Measurements from ENCODE around the gene PIGN.
"Not testable (repeated sequence)": the region's sequence is repeated elsewhere in the genome, so short reads cannot be mapped to it uniquely, and the experiment has no call there.

Gene PIGN

GRCh38 chr18:62177271-62177670 lies 9.6 kb downstream of the PIGN start:
- DNase-seq (ENCODE audit: low spot score): no peak

GRCh38 chr18:62175521-62175920 lies 11.3 kb downstream of the PIGN start:
- DNase-seq (ENCODE audit: low spot score): no peak

DNA sequence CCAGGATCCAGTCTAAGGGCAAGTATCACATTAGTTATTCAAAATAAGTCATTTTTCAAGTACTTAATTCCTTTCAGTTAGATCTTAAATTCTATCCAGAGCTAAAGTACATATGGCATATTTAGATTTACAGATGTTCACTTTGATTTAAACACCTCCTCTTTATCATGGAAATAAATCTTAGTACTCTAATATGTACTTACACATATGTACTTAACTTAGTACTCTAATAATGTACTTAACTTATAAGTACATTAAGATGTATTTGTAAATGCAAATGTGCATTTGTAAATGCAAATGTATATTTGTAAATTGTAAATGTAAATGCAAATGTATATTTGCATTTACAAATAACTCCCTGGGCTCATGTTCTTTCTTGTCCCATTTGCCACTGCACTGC lies 14.6 kb downstream of the PIGN start:
- DNase-seq (ENCODE audit: low spot score): no peak

- DNase-seq (ENCODE audit: low spot score): no peak
These were observed 16.0 kb downstream of the PIGN start for GRCh38 chr18:62170857-62171256.

- not testable (repeated sequence) for DNase-seq (ENCODE audit: low spot score)
These were observed 20.3 kb downstream of the PIGN start for GRCh38 chr18:62166524-62166923.

- no peak for DNase-seq (ENCODE audit: low spot score)
These were observed 21.3 kb downstream of the PIGN start for GRCh38 chr18:62165583-62165982.

DNA sequence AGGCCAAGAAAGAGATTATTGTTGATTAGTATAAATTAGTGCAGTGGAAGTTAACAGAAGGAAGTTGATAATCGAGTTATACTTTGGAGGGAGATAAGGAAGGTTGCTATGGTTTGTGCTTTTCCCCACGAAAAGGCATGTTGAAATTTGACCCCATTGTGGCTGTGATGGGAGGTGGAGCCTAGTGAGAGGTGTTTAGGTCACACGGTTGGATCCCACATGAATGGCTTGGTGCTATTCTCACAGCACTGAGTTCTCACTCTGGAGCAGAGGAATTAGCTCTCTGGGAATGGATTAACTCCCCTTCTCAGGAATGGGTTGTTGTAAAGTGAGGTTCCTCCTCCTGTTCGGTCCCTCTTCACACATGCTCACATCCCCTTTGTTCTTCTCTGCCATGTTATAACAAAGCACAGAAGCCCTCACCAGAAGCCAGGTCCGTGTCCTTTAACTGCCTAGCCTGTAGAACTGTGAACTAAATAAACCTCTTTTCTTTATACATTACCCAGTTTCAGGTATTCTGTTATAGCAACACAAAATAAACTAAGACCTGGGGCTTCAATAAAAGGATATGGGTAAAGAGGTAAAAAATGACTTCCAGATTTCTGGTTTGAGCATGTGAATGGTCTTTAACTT lies 21.9 kb downstream of the PIGN start:
- no peak for DNase-seq (ENCODE audit: low spot score)

- no peak for DNase-seq (ENCODE audit: low spot score)
These were observed 22.5 kb downstream of the PIGN start for GRCh38 chr18:62164310-62164709.

DNA sequence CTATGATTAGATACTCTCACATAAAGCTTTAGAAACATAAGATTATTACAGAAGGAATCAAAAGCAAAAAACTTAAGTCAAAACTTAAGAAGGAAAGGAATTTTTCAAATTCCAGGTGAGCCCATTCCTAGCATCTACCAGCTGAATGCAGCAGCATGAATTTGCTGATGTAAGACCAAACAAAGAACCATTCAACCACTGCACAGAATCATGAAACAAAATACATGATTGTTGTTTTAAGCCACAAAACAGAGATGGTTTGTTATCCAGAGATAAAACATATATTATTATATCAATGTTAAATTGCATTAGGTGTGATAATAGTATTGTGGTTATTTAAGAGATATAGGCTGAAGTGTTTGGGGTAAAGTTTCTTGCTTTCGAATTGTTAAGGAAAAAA lies 29.0 kb downstream of the PIGN start:
- DNase-seq (ENCODE audit: low spot score): peak; percentile 14

DNA sequence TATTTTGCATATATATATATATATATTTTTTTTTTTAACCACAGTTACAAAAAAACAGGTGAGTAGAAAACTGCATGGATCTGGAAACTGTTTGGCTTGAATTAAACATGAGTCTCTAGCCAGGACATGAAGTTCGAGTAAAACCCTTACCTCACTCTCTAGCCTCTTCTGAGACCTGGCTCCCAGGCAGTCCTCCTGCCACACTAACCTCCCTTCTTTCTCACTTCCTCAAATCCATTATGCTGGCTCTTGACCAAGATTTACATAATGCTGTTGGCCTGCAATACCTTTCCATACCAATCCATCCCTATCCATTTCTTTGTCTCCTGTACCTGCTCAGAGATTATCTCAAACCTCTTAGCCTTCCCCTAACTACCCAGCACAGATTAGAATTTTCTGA lies 34.0 kb downstream of the PIGN start:
- DNase-seq (ENCODE audit: low spot score): no peak

DNA sequence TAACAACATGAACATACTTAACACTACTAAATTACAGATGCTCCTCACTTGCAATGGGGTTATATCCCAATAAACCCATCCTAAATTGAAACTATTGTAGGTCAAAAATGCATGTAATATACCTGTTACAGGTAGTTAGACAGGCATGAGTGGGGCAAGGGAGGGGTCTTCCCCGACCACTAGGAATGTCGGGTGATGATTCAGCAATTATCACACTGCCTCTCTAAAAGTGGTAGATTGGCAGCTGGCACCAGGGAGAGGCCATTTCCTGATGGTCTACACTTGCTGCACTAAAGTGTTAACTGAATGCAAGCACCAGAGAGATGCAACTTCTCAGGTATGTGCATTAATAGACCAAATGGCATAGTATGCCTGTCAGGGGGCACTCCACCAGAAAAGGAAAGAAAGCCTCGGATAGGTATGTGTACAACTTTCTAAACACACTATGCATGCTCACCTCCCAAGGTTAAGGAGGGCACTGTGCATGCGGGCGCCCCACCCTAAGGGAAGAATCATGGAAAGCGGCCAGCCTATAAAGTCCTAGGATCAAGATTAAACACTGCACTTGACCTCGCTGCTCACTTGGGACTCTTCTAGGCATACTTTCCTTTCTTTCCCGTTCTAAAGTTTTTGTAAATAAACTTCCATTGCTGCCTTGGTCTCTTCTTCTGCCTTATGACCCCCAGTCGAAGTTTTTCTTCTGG lies 35.6 kb downstream of the PIGN start:
- no peak for DNase-seq (ENCODE audit: low spot score)

GRCh38 chr18:62144338-62144737 lies 42.5 kb downstream of the PIGN start:
- no peak for DNase-seq (ENCODE audit: low spot score)

DNA sequence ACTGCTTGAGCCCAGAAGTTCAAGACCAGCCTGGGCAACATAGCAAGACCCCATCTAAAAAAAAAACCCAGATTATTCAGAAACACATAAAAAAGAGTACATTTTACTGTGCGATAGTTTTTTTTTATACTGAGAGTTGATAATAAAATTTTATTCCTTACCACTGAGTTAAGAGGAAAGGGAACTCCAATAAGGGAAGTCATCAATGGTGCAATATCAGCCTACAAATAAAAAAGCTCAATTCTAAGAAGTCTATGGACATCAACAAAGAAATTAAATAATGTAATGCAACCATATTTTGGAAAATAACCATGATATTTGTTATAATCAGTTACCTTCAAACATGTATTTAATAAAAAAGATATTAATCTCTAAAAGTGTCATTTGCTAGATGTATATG lies 46.6 kb downstream of the PIGN start:
- no peak for DNase-seq (ENCODE audit: low spot score)

GRCh38 chr18:62138461-62139235 lies 48.2 kb downstream of the PIGN start:
- DNase-seq (ENCODE audit: low spot score): no peak

- DNase-seq (ENCODE audit: low spot score): peak; percentile 39
These were observed 55.5 kb downstream of the PIGN start for GRCh38 chr18:62131301-62131909.

DNA sequence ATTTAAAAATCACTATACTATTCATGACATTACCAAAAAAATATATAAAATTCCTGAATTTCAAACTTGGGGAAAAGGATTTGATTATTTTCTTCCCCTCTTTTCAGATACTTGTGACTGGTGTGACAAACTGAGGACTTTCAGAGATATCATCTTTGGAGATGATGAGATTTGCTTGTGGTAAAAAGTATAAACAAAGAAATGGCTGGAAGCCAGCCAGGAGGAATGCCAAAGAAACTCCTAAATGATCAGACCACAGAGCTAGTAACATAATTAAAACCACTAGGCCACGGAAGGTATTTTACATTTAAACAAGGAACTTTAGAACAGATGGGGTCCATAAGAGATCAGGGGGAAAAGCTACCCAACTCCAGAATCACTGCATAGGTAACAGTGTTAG lies 58.7 kb downstream of the PIGN start:
- DNase-seq (ENCODE audit: low spot score): no peak

DNA sequence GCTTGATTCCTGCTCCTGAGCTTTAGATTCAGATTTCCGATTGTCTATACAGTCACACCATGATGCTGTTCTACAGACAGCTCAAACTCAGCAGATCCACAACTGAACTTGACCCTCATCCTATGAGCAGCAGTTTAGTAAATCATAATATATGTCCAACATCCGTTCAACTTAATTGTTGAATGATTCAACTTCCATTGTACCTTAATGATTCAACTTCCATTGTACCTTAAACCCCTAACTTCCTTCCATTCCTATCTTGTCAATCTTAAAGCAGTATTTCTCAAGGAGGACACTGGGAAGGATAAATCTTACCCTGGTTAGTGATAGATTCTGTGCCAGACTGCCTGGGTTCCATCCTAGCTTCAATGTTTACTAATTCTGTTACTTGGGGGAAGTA lies 60.1 kb downstream of the PIGN start:
- DNase-seq (ENCODE audit: low spot score): no peak

- no peak for DNase-seq (ENCODE audit: low spot score)
These were observed 61.2 kb downstream of the PIGN start for GRCh38 chr18:62125702-62126101.

- DNase-seq (ENCODE audit: low spot score): no peak
These were observed 64.5 kb downstream of the PIGN start for GRCh38 chr18:62122330-62122729.

GRCh38 chr18:62119884-62120283 lies 67.0 kb downstream of the PIGN start:
- DNase-seq (ENCODE audit: low spot score): no peak

GRCh38 chr18:62118328-62118727 lies 68.5 kb downstream of the PIGN start:
- no peak for DNase-seq (ENCODE audit: low spot score)

DNA sequence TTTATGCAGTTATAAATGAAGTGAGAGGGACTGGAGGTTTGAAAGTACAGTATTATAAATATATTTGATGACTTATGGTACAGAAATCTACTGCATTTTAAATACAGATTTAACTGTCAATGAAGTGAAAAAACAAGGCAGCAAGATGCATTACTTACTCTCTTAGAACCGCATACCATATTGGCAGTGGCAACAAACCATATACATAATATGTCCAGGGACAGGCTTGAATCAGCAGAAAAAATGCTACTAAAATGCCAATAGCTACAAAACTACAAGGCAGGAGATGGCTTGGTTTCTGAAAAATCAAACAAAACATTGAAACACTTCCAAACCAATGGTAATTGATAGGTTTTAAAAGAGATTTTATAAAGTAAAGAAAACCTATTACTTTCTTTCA lies 77.2 kb downstream of the PIGN start:
- no peak for DNase-seq (ENCODE audit: low spot score)

DNA sequence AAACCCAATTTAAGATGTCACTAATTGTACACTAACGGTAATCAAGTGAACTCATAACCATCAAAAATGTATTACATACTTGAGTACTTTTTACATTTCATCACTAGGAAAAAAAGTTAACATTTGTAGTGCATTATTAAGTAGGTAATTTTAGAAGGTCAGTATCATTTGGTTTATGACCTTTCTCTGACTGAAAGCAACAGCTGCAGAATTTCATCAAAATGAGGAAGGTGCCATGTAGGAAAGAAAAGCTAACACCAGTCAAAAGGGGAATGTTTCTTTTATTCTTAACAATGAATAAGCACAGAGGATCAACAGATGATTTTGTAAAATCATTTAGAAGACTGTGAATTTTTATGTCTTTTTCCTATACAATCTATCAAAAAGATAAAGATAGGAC lies 79.0 kb downstream of the PIGN start:
- no peak for DNase-seq (ENCODE audit: low spot score)

Measured in putamen (tissue), 1 donor.